SK-N-SH (cell line): ENCODE data around the gene RASD2. TPM values are rescaled to one million over a fixed set of nuclear protein-coding genes. Genes with fewer than 3 reads are reported as not detected.

Experiments used
- CTCF ChIA-PET: fragments of 300-600, 350-600 bp; formaldehyde crosslinking; extraction: SDS; loops from one replicate; lab custom pipeline; 2021; lab: Yijun Ruan, JAX
- POLR2A ChIA-PET: fragments of 350-600 bp; sonication (Branson Sonifier 250); formaldehyde crosslinking; extraction: SDS; loops from one replicate; lab custom pipeline; 2020; ENCODE audit warnings: antibody characterized with exemption, inconsistent platforms; lab: Yijun Ruan, JAX
- DNase-seq: peaks from one replicate; pipeline ENCODE4 v3.0.0; 2012
- H2AFZ ChIP-seq: fragments of 200-600 bp; sonication (generic); 2 replicates; pipeline ENCODE4 v1.8.1; 2016; ENCODE audit warnings: antibody characterized with exemption, mild to moderate bottlenecking, low read depth
- H3F3A ChIP-seq: fragments of 200-600 bp; sonication (generic); replicated peaks from 2 replicates; pipeline ENCODE3; 2016; ENCODE audit warnings: antibody characterized with exemption, mild to moderate bottlenecking; ENCODE audit not compliant: insufficient read depth
- H3K27ac ChIP-seq, 2 experiments: fragments of 200-500 bp in 1 of 2; fragments of 200-600 bp in 1 of 2; sonication (Bioruptor generic) in 1 of 2; sonication (generic), shearing (Covaris generic) in 1 of 2; 2 replicates each; pipeline versions ENCODE4 v1.5.1 to v1.6.1; 2014 to 2016; ENCODE audit warnings: low read depth in 2 of 2, inconsistent platforms in 1 of 2, low read length in 1 of 2, mild to moderate bottlenecking in 1 of 2, mixed read lengths in 1 of 2
- H3K27me3 ChIP-seq: fragments of 200-600 bp; sonication (generic), shearing (Covaris generic); 2 replicates; pipeline ENCODE4 v1.6.1; 2016; ENCODE audit warnings: mixed run types; ENCODE audit not compliant: insufficient read depth
- H3K36me3 ChIP-seq, 2 experiments: fragments of 200-500 bp in 1 of 2; fragments of 200-600 bp in 1 of 2; sonication (Bioruptor generic) in 1 of 2; sonication (generic) in 1 of 2; replicated peaks in 1 of 2; 2 replicates each; pipeline versions ENCODE3 to v1.5.1; 2014 to 2016; ENCODE audit warnings: low read length in 1 of 2, mild to moderate bottlenecking in 1 of 2; ENCODE audit not compliant: insufficient read depth in 2 of 2, control insufficient read depth in 1 of 2
- H3K4me1 ChIP-seq, 2 experiments: fragments of 200-500 bp in 1 of 2; fragments of 200-600 bp in 1 of 2; sonication (Bioruptor generic) in 1 of 2; sonication (generic), shearing (Covaris generic) in 1 of 2; 2 replicates each; pipeline versions ENCODE4 v1.5.1 to v1.6.1; 2014 to 2016; ENCODE audit warnings: low read depth in 1 of 2, low read length in 1 of 2, mixed run types in 1 of 2; ENCODE audit not compliant: insufficient read depth in 2 of 2, control insufficient read depth in 1 of 2
- H3K4me2 ChIP-seq: fragments of 200-600 bp; sonication (generic), shearing (Covaris generic); 2 replicates; pipeline ENCODE4 v1.6.1; 2017; ENCODE audit warnings: mixed run types
- H3K4me3 ChIP-seq, 2 experiments: fragments of 200-500 bp in 1 of 2; fragments of 200-600 bp in 1 of 2; sonication (Bioruptor generic) in 1 of 2; sonication (generic), shearing (Covaris generic) in 1 of 2; 2 replicates each; pipeline versions ENCODE4 v1.5.1 to v1.8.1; 2014 to 2016; ENCODE audit warnings: low read depth in 2 of 2, inconsistent platforms in 1 of 2, low read length in 1 of 2, mild to moderate bottlenecking in 1 of 2, mixed read lengths in 1 of 2, moderate library complexity in 1 of 2
- H3K79me2 ChIP-seq: fragments of 200-600 bp; sonication (generic); 2 replicates; pipeline ENCODE4 v1.8.1; 2017; ENCODE audit warnings: mild to moderate bottlenecking; ENCODE audit not compliant: insufficient read depth
- H3K9ac ChIP-seq: fragments of 200-600 bp; sonication (generic); 2 replicates; pipeline ENCODE4 v1.6.1; 2017; ENCODE audit warnings: mixed run types
- H3K9me2 ChIP-seq: fragments of 200-600 bp; sonication (generic); 2 replicates; pipeline ENCODE4 v1.6.1; 2017; ENCODE audit warnings: mixed run types
- H3K9me3 ChIP-seq: fragments of 200-600 bp; sonication (generic); 2 replicates; pipeline ENCODE4 v1.6.1; 2017; ENCODE audit warnings: mixed run types, mild to moderate bottlenecking, moderate library complexity
- H4K20me1 ChIP-seq: fragments of 200-600 bp; sonication (generic); 2 replicates; pipeline ENCODE4 v1.6.1; 2017; ENCODE audit warnings: mild to moderate bottlenecking, mixed run types; ENCODE audit not compliant: insufficient read depth
- CTCF ChIP-seq: fragments of 200-600 bp; sonication (generic); IDR thresholded peaks from 2 replicates; pipeline ENCODE4 v1.6.1; 2017; ENCODE audit warnings: antibody characterized with exemption, mild to moderate bottlenecking, moderate library complexity
- ELF1 ChIP-seq: IDR thresholded peaks from 2 replicates; pipeline ENCODE4 v1.4.0; 2012
- EZH2phosphoT487 ChIP-seq: fragments of 200-600 bp; sonication (generic); IDR thresholded peaks from 2 replicates; pipeline ENCODE4 v1.6.1; 2017; ENCODE audit warnings: low read depth, mixed run types, mild to moderate bottlenecking, antibody characterized with exemption, moderate library complexity, borderline replicate concordance
- FOXM1 ChIP-seq: IDR thresholded peaks from 2 replicates; pipeline ENCODE4 v1.4.0; 2012; ENCODE audit warnings: low read depth, mild to moderate bottlenecking
- GABPA ChIP-seq: IDR thresholded peaks from 2 replicates; pipeline ENCODE4 v1.4.0; 2012; ENCODE audit warnings: low read depth, mild to moderate bottlenecking
- GATA2 ChIP-seq: sonication (generic); formaldehyde crosslinking; IDR thresholded peaks from 2 replicates; pipeline ENCODE4 v1.5.0; 2020; ENCODE audit warnings: mild to moderate bottlenecking, missing genetic modification reagents
- IRF3 ChIP-seq: fragments of 150-350 bp; IDR thresholded peaks from 2 replicates; pipeline ENCODE4 v1.6.1; 2016; ENCODE audit warnings: mild to moderate bottlenecking, low read depth, low read length
- MAX ChIP-seq: IDR thresholded peaks from 2 replicates; pipeline ENCODE4 v1.4.0; 2012; ENCODE audit warnings: low read depth
- MEF2A ChIP-seq: IDR thresholded peaks from 2 replicates; pipeline ENCODE4 v1.4.0; 2012; ENCODE audit warnings: low read depth, borderline replicate concordance
- PBX3 ChIP-seq: IDR thresholded peaks from 2 replicates; pipeline ENCODE4; 2012
- RAD21 ChIP-seq: IDR thresholded peaks from 2 replicates; pipeline ENCODE4 v1.6.1; 2012; ENCODE audit warnings: mild to moderate bottlenecking, low read length
- RFX5 ChIP-seq: IDR thresholded peaks from 2 replicates; pipeline ENCODE4 v1.6.1; 2012; ENCODE audit warnings: mild to moderate bottlenecking, improper control_type of control experiment, low read length
- RXRA ChIP-seq: IDR thresholded peaks from 2 replicates; pipeline ENCODE4 v1.4.0; 2012; ENCODE audit warnings: low read depth, mild to moderate bottlenecking, borderline replicate concordance
- SIN3A ChIP-seq: IDR thresholded peaks from 2 replicates; pipeline ENCODE4 v1.6.1; 2012; ENCODE audit warnings: low read depth, mild to moderate bottlenecking, low read length, moderate library complexity, borderline replicate concordance
- TCF12 ChIP-seq: IDR thresholded peaks from 2 replicates; pipeline ENCODE4 v1.4.0; 2012
- TEAD4 ChIP-seq: IDR thresholded peaks from 2 replicates; pipeline ENCODE4 v1.4.0; 2012; ENCODE audit warnings: mild to moderate bottlenecking, borderline replicate concordance; ENCODE audit not compliant: insufficient read depth
- USF2 ChIP-seq: fragments of 150-350 bp; IDR thresholded peaks from 2 replicates; pipeline ENCODE4 v1.6.1; 2017; ENCODE audit warnings: antibody characterized with exemption, low read length, low read depth, borderline replicate concordance
- WGBS: methylation state at CpG from one replicate; pipeline ENCODE4 v1.1.6; 2017; ENCODE audit warnings: low lambda C conversion rate; 5-methylcytosine and 5-hydroxymethylcytosine counted together
- polyA plus RNA-seq, 3 experiments: library from polyadenylated mRNA; depleted of rRNA; stranded (reverse); fragments of >200 nt; gene quantifications; 2 replicates each; pipeline ENCODE4 v1.2.3, GENCODE V29; 2012

RASD2 gene
- polyA plus RNA-seq, 1 of the 3 experiments (the other 2 are of a cell fraction): 0.30 TPM

- 91% methylated on average over 7 of the region's 7 CpGs for WGBS
- Histone ChIP-seq H3K4me2 (no peak overlapping the region), H3K9me3 (no peaks in the 10 kb centered on the region), H3K79me2 (peaks cover 5% of the 10 kb centered on the region; the same call in 1 of the 2 replicates), H3K9me2 (no peaks in the 10 kb centered on the region), H2AFZ (no peak overlapping the region), H3K4me3 (no peak overlapping the region), H3K36me3 (no peaks in the 10 kb centered on the region), H3K27ac (no peak overlapping the region), H3K9ac (no peak overlapping the region), H3K27me3 (no peaks in the 10 kb centered on the region), H4K20me1 (no peaks in the 10 kb centered on the region), H3F3A (peaks cover 7% of the 10 kb centered on the region), H3K4me1 (peaks cover 10 to 11% of the 10 kb centered on the region in 2 experiments; a peak in 2 of 4 replicates)
- CTCF ChIA-PET: interaction anchor here (1.4 to 8.0 kb wide), 5 partner anchors 10 to 106 kb away, joined by 3 to 60 read pairs (median 8); no protein-coding TSS in a partner anchor
- POLR2A ChIA-PET: no interaction called here
- TF ChIP-seq TEAD4 (no peak), RFX5 (no peak), PBX3 (no peak), FOXM1 (no peak), USF2 (no peak), IRF3 (no peak), EZH2phosphoT487 (no peak), GATA2 (CRISPR knock-in tag) (no peak), TCF12 (no peak), CTCF (no peak), ELF1 (no peak), RAD21 (no peak), GABPA (no peak), SIN3A (no peak), MAX (no peak), RXRA (no peak), MEF2A (no peak)
- DNase-seq: no peak
These were observed 3.4 kb upstream of the RASD2 start for GRCh38 chr22:35537232-35537631.
